ENCODE data around the gene RPS5.
"Not testable (repeated sequence)": the region's sequence is repeated elsewhere in the genome, so short reads cannot be mapped to it uniquely, and the experiment has no call there.

The RPS5 gene

DNA sequence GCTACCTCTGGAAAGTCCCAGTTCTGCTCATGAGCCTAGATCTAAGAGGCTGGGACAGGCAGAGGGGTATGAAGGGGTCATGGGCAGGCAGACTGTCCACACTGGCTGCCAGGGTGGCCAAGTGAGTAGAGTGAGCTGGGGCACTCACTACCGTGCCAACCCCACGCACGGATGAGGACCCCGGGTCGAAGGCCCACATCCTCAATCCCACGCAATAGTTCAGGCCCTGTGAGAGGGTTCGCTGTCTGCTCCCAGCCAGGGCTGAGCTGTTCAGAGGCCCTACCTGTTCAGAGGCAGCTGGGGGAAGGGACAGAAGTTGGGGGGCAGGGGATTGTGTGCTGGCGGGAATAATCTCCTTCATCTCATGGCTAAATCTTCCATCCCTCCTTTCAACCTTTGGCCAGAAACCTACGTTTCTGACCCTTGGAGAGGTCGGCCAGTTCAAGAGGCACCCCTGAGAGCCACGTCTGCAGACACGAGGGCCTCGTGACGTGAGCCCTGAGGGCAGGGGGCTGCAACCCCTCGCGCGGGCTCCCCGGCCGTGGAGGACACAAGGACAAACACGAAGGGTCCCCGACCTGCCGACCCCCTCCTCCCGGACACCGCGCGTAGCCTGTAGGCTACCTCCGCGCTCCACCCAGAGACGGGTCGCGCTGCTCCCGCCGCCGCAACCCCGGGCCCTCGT is 1.0 kb upstream of the RPS5 start:
- peak; percentile 31 for DNase-seq

DNA sequence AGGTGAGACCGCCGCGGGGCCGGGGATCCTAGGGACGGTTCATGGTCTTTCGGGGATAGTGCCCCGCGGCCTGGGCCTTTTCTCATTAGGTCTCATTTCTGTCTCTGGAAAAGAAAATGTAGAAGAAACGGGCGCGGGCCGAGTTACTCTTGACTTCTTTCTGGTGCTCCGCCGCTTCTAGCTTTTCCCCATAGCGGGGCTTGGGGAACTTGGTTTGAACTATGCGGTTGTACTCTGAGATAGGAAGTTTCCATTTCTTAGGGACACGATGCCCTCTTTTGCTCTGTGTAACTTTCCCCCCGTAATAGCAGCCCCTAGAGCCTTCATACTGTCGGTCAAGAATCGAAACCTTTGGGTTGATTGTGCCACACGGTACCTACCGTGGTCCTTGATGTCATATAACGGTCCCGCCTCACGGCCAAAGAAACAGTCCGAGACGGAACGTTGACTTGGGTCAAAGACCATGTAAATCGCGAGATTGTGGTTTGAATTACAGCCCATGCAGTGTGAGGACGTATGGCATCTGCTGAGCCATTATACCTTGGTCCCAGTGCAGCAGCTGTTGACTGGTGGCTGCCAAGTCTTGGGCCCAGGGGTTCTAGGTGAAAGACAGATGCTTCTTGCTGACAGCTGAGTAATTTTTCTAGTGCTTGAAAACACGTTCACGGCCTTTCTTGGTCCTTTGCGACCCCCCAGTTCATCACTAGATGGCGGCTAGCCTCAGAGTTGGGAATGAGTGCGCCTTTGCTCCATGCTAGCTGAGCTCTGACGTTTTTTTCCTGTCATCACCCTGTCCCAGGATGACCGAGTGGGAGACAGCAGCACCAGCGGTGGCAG is 487 bp downstream of the RPS5 start:
- DNase-seq, result peak; percentile 49

DNA sequence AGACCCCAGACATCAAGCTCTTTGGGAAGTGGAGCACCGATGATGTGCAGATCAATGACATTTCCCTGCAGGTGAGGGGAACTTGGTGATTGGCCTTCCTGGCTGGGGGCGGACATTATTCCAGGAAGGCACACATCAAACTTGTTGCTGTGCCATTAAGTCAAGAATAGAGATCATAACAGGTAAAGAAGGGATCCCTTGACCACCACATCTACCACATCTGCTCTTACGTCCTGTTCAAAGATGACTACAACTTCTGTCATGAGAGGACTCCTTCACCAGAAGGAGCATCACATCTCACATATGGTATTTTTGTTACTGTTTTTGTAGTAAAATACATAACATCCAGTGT is 1.1 kb downstream of the RPS5 start:
- no peak for DNase-seq

DNA sequence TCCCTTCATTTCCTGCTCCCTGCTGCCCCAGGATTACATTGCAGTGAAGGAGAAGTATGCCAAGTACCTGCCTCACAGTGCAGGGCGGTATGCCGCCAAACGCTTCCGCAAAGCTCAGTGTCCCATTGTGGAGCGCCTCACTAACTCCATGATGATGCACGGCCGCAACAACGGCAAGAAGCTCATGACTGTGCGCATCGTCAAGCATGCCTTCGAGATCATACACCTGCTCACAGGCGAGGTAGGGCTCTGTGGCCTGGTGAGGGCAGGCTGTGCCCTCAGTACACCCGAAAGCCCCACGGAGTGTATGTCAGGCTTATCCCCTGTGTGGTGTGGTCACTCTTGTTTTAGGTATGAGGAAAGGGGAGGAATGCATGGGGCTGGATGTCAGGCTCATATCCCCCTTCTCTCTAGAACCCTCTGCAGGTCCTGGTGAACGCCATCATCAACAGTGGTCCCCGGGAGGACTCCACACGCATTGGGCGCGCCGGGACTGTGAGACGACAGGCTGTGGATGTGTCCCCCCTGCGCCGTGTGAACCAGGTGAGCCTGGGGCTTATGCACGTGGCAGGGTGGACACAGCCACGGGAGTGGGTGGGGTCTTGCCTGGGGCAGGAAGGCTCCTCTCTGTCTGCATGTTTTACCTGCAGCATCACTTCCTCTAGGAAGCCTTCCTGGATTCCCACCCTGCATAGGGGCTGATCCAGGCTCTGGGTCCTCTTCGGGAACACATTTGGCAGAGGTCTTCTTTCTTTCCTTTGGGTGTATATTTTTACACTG is 6.1 kb downstream of the RPS5 start:
- no peak for DNase-seq

DNA sequence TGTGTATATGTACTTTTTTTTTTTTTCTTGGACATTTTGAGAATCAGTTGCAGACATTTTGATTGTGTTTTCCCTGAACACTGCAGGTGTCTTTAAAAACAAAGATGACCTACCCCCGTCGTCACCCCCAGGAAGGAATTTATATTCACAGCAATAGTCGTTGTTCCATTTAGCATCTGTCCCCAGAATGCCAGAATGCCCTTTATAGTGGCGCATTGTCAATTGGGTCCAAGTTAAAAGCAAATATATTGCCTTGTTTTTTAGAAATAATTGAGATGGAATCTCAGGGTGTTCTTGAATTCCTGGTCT is 6.6 kb downstream of the RPS5 start:
- no peak for DNase-seq

DNA sequence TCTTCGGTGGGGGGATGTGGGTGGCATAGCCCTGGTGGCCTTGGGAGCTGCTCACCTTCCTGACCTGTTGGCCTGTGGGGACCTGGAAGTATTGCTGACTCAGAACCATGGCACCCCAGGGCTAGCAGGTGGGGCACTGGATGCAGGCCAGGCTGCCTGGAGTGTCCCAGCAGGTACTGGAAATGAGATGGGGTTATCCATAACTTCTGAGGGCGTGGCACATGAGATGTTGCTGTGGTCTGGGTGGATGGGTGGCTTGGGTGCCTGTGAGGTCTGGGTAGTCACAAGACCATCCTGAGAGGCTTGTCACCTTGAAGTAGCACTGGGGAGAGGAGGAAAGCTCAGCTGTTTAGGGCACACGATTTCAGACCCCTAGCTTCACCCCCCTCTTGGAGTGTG is 7.8 kb downstream of the RPS5 start:
- DNase-seq, result no peak

DNA sequence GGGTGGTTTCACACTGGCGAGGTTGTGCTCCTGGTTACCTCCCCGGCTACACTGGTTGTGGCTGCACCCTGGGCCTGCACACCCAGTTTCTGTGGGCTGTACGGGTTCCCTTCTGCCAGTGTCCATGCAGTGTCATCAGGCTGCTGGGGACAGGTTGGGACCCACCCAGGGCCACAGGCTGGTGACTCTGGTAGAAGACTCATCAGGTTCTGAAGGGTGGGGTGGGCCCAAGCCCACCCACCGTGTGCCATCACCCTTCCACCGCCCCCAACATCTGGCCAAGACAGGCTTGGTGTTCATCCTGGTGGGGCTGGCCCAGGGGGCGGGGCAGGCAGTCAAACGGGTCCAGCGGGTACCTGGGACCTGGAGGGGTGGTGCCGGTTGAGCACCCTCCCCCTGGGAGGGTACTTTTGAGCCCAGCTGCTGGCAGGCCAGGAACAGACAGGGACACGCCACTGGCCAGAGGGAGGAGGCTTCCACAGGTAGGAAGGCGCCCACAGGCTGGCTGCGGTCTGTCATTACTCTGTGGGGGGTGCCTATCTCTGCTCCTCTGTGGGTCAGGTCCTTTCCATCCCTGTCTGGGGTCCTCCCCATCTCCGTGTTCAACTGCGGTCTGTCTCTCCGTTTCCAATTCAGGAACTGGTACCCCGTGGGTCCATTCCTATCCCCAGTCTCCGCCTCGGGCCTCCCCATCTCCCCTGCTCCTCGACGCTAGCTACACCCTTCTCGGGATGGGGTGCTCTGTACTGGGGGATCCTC is 8.3 kb downstream of the RPS5 start, which contains the start of gene RNF225:
Gene RNF225 (plus strand): TSS at position 437 of the 759 bp plus-strand sequence. CDS start 434 bp downstream, outside the sequence.
- DNase-seq, result no peak

DNA sequence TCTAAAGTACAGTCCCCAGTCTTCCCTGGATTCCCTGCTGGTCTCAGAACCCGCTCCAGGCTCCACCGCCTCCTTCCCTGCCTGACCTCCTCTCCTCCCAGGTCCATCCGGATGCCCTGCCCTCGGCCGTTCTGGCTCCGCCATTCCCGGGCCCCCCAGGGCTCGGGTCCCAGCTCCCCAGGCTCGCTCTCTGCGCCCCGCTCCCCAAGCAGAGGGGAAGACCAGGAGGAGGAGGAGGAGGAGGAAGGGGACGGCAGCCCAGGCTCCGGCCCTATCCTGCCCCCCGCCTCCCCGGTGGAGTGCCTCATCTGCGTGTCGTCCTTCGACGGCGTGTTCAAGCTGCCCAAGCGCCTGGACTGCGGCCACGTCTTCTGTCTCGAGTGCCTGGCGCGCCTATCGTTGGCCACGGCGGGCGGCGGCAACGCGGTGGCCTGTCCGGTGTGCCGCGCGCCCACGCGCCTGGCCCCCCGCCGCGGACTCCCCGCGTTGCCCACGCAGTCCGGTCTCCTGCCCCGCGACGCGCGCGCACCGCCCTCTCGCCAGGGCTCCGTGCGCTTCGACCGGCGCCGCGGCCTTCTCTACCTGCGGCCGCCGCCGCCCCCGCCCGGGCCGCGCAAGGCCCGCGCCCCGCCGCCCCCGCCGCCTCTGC is 9.0 kb downstream of the RPS5 start:
- DNase-seq, result no peak

DNA sequence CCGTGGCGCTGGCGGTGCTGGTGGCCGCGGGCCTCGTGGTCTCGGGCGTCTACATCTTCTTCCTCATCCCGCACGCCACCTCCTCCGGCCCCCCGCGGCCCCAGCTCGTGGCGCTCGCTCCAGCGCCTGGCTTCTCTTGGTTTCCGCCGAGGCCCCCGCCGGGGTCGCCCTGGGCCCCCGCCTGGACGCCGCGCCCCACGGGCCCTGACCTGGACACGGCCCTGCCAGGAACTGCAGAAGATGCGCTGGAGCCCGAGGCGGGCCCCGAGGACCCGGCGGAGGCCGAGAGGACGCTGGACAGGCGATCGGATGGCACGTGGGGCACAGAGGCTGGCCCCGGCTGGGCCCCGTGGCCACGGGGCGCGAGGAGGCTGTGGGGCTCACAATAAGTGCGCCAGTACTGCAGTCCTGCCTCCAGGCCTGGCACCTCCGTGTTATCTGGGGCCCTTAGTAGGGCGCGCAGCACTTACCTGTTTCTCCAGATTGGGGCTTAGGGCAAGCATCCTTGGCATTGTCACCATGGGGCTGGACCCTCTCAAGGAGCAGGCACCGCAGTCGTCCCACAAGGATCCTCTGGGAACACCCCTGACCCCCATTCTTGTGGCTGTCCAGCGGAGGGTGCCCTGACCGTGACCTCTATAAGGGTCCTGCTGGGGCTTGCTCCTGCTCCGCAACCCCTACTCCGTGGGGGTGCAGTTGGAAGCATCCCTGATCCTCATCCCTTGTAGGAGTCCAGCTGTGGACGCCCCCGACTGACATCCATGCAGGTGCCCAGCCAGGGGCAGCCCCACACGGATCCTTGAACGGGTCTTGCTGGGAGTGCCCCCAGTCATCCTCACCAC is 9.8 kb downstream of the RPS5 start:
- DNase-seq, result no peak

DNA sequence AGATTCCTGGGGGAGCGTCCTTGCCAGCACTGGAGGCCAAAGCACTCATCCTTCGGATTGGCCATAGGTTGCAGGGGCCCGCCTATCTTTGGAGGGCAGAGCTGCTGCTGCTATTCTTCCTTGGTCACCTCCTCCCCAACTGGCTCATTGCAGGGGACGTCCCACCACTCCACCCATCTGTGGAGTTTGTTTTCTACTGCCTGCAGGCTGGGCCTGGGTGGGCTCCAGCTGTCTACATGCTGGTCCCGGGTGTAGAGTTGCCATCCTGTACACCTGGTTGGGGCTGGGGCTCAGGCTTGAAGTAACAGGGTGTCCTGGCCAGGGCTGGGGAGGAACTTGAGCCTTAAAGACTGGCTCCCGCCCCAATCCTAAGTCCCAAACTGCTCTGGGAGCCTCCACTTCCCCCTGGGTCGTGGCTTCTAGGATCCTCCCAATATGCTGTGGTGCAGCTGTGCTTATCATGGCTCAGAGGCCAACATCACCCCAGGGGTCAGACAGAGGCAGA is 10.5 kb downstream of the RPS5 start:
- no peak for DNase-seq

DNA sequence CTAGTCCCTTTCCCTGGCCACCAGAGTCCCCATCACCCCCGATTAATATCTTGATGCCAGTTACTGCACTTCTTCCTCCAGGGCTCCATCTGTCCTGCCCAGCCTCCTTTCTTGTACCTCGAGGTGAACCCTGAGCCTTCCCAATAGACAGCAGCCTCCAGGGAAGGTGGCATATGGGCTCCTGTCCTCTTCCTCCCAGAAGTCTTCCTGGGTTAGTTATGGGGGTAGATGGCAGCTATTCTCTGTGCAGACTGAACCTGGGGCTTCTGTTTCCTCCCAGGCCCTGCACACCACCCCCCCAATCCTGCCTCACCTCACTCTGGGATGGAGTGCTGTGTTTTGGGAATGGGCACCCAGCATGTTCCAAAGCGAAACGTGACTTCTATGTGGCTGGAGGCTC is 11.0 kb downstream of the RPS5 start:
- no peak for DNase-seq

DNA sequence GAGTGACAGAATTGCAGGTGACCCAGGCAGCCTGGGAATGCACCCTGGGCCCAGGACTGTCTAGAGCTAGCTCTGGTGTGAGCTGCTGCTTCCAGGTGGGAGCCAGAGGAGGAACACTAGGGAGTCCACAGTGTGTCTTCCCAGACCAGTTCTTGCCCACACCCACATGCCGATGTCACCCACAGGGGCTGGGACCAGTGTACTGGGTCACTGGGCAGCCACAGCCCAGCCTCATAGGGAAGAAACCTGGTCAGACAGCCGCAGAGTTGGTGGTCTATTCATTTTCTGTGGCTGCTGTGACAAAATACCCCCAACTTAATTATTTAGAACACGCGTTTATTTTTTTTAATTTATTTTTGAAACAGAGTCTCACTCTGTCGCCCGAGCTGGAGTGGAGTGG is 11.5 kb downstream of the RPS5 start:
- no peak for DNase-seq

DNA sequence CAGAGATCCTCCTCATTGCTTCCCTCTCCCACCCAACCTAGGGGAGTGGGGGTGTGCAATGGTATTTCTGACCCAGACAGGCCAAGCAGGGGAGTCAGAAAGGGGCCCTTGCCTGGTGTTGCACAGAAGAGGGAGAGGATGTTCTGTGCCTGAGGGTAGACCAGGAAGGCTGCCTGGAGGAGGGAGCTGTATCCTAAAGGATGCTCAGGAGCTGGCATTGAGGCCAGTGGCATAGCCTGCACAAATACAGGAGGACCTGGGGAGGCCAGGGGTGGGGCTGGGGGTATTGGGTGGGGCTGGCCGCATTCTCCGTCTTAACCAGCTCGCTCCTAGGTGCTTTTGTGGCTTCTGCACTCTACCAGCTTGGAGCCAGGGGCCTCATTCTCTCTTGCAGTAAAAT is 12.8 kb downstream of the RPS5 start:
- no peak for DNase-seq

DNA sequence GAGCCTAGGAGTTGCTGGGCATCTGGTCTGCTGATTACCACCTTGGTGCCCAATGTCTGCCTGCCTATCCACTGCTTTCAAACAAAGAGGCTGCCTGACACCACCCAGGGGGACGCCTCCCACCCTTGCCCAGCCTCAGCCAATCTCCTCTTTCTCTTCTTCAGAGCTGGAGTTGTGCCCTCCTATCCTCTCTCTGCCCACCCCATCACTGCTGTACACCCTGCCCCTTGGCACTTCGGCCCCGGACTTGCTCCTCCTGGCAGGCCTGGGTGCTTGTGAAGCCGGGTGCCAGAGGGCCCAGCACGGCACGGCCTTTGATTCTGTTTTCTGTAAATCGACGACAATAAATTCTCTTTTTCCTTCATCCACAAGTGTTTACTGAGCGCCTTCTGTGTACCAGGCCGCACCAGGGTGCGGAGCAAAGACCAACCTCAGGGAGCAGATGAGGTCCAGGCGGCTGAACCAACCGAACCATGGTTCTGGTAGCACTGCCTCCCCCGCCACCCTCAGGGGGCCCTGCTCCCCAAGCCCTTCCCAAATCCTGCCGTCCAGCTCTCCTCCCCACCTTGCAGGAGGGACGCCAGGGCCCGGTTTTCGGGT is 13.3 kb downstream of the RPS5 start:
- DNase-seq, result no peak

DNA sequence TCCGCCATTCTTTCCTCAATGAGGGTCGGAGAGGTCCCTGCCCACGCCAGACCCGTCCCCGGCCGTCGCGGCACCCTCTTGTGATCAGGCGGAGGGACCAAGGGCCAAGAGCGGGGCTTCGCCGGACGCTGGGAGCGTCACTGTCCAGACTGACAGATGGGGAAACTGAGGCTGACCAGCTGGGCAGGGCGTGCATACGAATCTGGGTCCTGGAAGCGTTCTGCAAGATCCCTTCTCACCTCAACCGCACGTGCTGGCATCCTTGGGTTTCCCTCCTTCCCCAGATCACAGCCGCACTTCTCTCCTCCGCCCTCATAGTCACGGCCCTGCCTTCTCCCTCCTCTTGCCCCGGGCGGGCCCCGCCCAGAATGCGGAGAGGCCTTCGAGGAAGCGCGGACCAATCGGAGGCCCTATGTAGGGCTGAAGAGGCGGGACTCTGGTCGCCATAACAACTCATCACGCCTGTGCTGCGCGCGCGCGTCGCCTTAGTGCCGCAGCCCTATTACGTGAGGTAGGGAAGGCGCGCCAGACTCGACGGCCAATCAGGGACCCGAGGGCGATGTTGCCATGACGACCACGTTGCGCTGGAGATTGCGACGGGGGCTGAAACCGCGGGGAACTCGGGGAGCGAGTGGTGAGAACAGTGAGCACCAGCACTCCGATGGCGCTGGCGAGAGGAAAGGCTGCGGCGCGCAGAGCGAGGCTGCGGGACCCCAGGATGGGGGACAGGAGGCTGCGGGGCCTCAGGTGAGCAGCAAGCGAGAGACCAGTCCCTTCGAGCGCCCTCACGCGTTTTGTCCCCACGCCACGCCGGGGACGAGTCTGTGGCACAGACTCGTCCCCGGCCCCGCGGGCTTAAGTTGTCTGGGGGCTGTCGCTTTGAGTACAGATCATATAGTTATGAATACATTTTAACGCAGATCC is 14.1 kb downstream of the RPS5 start:
- DNase-seq, result peak; percentile 98

DNA sequence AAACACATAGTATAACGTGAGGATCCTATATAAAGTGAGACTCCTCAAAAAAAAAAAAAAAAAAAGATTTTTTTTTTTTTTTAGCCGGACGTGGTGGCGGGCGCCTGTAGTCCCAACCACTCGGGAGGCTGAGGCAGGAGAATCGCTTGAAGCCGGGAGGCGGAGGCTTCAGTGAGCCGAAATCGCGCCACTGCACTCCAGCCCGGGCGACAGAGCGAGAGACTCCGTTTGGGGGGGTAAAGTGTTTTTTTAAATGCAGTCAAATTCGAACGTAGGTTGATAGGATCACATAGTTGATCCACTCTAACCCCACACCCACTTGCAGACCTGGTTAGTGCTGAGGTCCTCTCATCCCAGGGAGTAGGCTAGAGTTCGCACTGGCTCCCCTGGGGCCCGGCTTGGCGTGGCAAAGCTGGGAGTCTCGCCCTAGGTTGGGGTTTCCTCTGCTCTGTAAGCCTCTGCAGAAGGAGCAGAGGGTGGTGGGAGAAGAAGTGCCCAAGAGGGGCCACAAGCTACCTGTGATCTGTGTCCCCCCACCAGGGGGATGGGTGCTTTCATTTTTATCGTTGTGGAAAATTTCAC is 14.9 kb downstream of the RPS5 start:
- peak; percentile 49 for DNase-seq

DNA sequence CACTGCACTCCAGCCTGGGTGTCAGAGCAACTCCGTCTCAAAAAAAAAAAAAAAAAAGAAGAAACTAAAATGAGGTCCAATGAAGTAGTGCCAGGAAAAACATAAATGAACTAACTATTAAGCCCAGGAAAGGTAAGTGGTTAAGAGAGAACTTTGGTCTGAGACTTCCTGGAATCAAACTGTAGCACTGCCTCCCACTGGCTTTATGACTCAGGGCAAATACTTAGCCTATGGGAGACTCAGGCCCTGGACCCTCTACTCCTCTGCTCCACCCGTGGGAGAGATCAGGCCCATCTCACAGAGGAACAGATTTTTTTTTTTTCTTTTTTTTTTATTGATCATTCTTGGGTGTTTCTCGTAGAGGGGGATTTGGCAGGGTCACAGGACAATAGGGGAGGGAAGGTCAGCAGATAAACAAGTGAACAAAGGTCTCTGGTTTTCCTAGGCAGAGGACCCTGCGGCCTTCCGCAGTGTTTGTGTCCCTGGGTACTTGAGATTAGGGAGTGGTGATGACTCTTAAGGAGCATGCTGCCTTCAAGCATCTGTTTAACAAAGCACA is 16.9 kb downstream of the RPS5 start:
- DNase-seq, result not testable (repeated sequence)

DNA sequence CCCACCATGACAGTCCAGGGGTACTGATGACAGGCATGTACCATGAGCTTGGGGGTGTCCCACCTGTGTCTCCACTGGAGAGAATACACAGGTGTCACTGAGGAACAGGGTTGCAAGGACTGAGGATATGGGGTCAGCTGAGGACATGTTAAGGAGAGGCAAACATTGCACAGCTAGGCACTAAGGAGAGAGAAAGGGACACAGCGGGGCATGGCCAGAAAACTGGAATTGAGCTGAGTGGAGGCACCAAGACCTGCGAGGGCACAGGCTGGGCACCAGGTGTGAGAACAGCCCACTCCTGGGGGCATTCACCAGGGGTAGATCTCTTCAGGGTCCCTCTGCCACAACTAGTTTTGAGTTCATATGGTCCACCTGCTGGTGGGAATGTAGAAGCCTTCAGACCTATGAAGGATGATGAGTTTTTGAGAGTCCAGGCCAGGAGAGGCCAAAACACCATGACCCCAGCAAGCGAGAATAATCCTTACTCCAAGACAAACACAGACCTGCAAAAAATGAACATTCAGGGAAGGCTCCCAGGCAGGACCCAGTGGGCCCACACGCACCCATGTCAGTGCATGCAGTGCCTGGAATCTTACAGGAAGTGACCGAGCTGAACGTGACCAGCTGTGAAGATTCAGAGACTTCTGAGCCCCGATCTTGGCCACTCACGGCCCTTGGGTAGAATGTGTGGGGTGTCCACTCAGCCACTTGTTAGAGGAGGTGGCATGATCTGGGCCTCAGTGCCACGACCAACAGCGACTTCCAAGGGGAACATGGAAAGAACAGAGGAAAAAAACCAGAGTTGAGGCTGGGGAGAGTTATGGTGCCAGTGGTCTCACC is 20.0 kb downstream of the RPS5 start:
- DNase-seq, result no peak
